ENCODE data around the gene TMEM108. TPM values are rescaled to one million over a fixed set of nuclear protein-coding genes. Genes with fewer than 3 reads are reported as not detected.
"Not testable (repeated sequence)": the region's sequence is repeated elsewhere in the genome, so short reads cannot be mapped to it uniquely, and the experiment has no call there.

Gene TMEM108
- total and polyA plus RNA-seq, 10 of the 15 experiments (the other 5 are each of a cell fraction or from before 2014, with no cell fraction given): 0.02 to 0.58 (median 0.12) TPM; not detected in 5

DNA sequence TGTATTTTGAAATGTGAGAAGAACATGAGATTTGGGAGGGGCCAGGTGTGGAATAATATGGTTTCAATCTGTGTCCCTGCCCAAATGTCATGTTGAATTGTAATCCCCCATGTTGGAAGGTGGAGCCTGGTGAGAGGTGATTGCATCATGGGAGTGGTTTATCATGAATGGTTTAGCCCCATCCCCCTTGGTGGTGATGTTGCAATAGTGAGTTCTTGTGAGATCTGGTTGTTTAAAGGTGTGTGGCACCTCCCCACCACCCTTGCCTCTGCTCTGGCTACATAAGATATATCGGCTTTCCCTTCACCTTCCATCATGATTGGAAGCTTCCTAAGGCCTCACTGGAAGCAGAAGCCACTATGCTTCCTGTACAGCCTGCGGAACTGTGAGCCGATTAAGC, 23.9 kb upstream of the TMEM108 start:
- SMC1A ChIA-PET (ENCODE audit: uncharacterized antibody, unreplicated experiment): no interaction called here
- POLR2A ChIA-PET: no interaction called here
- 60% methylated on average over 3 of the region's 3 CpGs for WGBS (ENCODE audit: insufficient coverage, insufficient replicate concordance, low lambda C conversion rate, missing lambda C conversion rate)
- intact Hi-C loops (cut with micrococcal nuclease; ENCODE audit: unreplicated experiment): no loop called here
- Histone ChIP-seq H3K4me2 (ENCODE audit: control insufficient read depth, insufficient read depth) (no peak overlapping the region), H3K27ac (ENCODE audit: control insufficient read depth, insufficient read depth) (no peak overlapping the region), H3K9ac (ENCODE audit: control insufficient read depth, insufficient read depth, low read length) (no peak overlapping the region), H2AFZ (ENCODE audit: control insufficient read depth, low read depth, low read length) (no peak overlapping the region), H3K9me3 (replicated peaks; ENCODE audit: control insufficient read depth, insufficient read depth, low read length) (no peaks in the 10 kb centered on the region; the same call in 2 of the 3 replicates), H3K27me3 (replicated peaks in 1 of 2; ENCODE audit: control insufficient read depth in 2 of 2, insufficient read depth in 2 of 2, low read length in 1 of 2) (no peaks in the 10 kb centered on the region), H4K20me1 (ENCODE audit: control insufficient read depth, insufficient read depth) (no peaks in the 10 kb centered on the region), H3K36me3 (ENCODE audit: control insufficient read depth in 2 of 2, insufficient read depth in 2 of 2, low read length in 1 of 2) (no peaks in the 10 kb centered on the region), H3K4me1 (ENCODE audit: control insufficient read depth, insufficient read depth, low read length) (no peaks in the 10 kb centered on the region), H3K79me2 (ENCODE audit: control insufficient read depth, insufficient read depth, low read length) (no peaks in the 10 kb centered on the region), H3K4me3 (no peak overlapping the region)
- DNase-seq (ENCODE audit: low read depth, low spot score): no peak
- in situ Hi-C loops (cut with MboI): no loop called here
- FAIRE-seq: no peak
- RAD21 ChIA-PET (ENCODE audit: unreplicated experiment): no interaction called here
- CTCF ChIA-PET: no interaction called here
- TF ChIP-seq, protein P1, sequence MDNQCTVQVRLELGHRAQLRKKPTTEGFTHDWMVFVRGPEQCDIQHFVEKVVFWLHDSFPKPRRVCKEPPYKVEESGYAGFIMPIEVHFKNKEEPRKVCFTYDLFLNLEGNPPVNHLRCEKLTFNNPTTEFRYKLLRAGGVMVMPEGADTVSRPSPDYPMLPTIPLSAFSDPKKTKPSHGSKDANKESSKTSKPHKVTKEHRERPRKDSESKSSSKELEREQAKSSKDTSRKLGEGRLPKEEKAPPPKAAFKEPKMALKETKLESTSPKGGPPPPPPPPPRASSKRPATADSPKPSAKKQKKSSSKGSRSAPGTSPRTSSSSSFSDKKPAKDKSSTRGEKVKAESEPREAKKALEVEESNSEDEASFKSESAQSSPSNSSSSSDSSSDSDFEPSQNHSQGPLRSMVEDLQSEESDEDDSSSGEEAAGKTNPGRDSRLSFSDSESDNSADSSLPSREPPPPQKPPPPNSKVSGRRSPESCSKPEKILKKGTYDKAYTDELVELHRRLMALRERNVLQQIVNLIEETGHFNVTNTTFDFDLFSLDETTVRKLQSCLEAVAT (IDR thresholded peaks at IDR 0.05): no peak
- TF ChIP-seq TBL1XR1 (IDR thresholded peaks at IDR 0.05; ENCODE audit: low read depth, low read length) (no peak), BACH1 (IDR thresholded peaks at IDR 0.05; ENCODE audit: borderline replicate concordance) (no peak), SMC3 (IDR thresholded peaks at IDR 0.05; ENCODE audit: borderline replicate concordance, low read length) (no peak), RAD51 (IDR thresholded peaks at IDR 0.05) (no peak), NFIC (IDR thresholded peaks at IDR 0.05; ENCODE audit: low read depth, low read length) (no peak), TAF1 (IDR thresholded peaks at IDR 0.05; ENCODE audit: borderline replicate concordance, low read depth, low read length) (no peak), NR2C1 (IDR thresholded peaks at IDR 0.05) (no peak), TCF3 (IDR thresholded peaks at IDR 0.05; ENCODE audit: borderline replicate concordance, insufficient read depth, low read depth, low read length) (no peak), TCF12 (IDR thresholded peaks at IDR 0.05; ENCODE audit: low read depth, low read length) (no peak), BHLHE40 (IDR thresholded peaks at IDR 0.05; ENCODE audit: borderline replicate concordance in 1 of 2, low read depth in 2 of 2, low read length in 1 of 2) (no peak), ZSCAN29 (IDR thresholded peaks at IDR 0.05) (no peak), NRF1 (conservative IDR thresholded peaks at IDR 0.05; ENCODE audit: low read depth, low read length) (no peak), BCL11A (IDR thresholded peaks at IDR 0.05; ENCODE audit: low read depth, low read length) (no peak)
- TF ChIP-seq, protein P2, sequence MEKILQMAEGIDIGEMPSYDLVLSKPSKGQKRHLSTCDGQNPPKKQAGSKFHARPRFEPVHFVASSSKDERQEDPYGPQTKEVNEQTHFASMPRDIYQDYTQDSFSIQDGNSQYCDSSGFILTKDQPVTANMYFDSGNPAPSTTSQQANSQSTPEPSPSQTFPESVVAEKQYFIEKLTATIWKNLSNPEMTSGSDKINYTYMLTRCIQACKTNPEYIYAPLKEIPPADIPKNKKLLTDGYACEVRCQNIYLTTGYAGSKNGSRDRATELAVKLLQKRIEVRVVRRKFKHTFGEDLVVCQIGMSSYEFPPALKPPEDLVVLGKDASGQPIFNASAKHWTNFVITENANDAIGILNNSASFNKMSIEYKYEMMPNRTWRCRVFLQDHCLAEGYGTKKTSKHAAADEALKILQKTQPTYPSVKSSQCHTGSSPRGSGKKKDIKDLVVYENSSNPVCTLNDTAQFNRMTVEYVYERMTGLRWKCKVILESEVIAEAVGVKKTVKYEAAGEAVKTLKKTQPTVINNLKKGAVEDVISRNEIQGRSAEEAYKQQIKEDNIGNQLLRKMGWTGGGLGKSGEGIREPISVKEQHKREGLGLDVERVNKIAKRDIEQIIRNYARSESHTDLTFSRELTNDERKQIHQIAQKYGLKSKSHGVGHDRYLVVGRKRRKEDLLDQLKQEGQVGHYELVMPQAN (conservative IDR thresholded peaks at IDR 0.05): no peak
- ATAC-seq: no peak
- no TSS peak for BruUV-seq (replicated peaks)

DNA sequence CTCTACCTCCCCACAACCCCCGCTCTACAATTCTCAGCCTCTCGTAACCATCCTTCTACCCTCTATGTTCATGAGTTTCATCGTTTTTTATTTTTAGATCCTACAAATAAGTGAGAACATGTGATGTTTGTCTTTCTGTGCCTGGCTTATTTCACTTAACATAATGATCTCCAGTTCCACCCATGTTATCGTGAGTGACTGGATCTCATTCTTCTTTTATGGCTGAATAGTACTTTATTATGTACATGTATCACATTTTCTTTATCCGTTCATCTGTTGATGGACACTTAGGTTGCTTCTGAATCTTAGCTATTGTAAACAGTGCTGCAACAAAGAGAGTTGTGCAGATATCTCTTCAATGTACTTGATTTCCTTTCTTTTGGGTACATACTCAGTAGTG, 22.6 kb upstream of the TMEM108 start:
- H3K27me3 ChIP-seq (replicated peaks in 1 of 2; ENCODE audit: control insufficient read depth in 2 of 2, insufficient read depth in 2 of 2, low read length in 1 of 2); POLR2A ChIA-PET; CTCF ChIA-PET; H4K20me1 ChIP-seq (ENCODE audit: control insufficient read depth, insufficient read depth); in situ Hi-C loops (cut with MboI); H3K4me2 ChIP-seq (ENCODE audit: control insufficient read depth, insufficient read depth); RAD21 ChIA-PET (ENCODE audit: unreplicated experiment); DNase-seq (ENCODE audit: low read depth, low spot score); FAIRE-seq; BruUV-seq (replicated peaks); H3K79me2 ChIP-seq (ENCODE audit: control insufficient read depth, insufficient read depth, low read length); H3K9ac ChIP-seq (ENCODE audit: control insufficient read depth, insufficient read depth, low read length); intact Hi-C loops (cut with micrococcal nuclease; ENCODE audit: unreplicated experiment); H3K27ac ChIP-seq (ENCODE audit: control insufficient read depth, insufficient read depth); H3K4me3 ChIP-seq; H3K36me3 ChIP-seq (ENCODE audit: control insufficient read depth in 2 of 2, insufficient read depth in 2 of 2, low read length in 1 of 2); SMC1A ChIA-PET (ENCODE audit: uncharacterized antibody, unreplicated experiment); ATAC-seq; H3K4me1 ChIP-seq (ENCODE audit: control insufficient read depth, insufficient read depth, low read length); H3K9me3 ChIP-seq (replicated peaks; ENCODE audit: control insufficient read depth, insufficient read depth, low read length); H2AFZ ChIP-seq (ENCODE audit: control insufficient read depth, low read depth, low read length): not testable (repeated sequence)
- 18% methylated on average over 5 of the region's 5 CpGs for WGBS (ENCODE audit: insufficient coverage, insufficient replicate concordance, low lambda C conversion rate, missing lambda C conversion rate)

Data from GM12878 (cell line).